Uterus (tissue), 4 donors: Measurements from ENCODE around the gene TSPAN9. TPM values are rescaled to one million over a fixed set of nuclear protein-coding genes. Genes with fewer than 3 reads are reported as not detected.

ENCODE experiments used
- DNase-seq, 2 donors: peaks; one replicate each; pipeline ENCODE4 v3.0.0-alpha.2; 2019 to 2020
- H3K27ac ChIP-seq, 2 donors: fragments of 200-600 bp; sonication (generic); 1 replicate in 1 of 2; 2 replicates in 1 of 2; pipeline ENCODE4 v1.5.1; 2016 to 2018
- H3K27me3 ChIP-seq, 2 donors: fragments of 200-600 bp; sonication (generic); one replicate each; pipeline ENCODE4 v1.5.1; 2018 to 2019; ENCODE audit warnings: control low read depth in 1 of 2
- H3K36me3 ChIP-seq, 2 donors: fragments of 200-600 bp; sonication (generic); one replicate each; pipeline ENCODE4 v1.5.1; 2019; ENCODE audit warnings: control low read depth in 1 of 2
- H3K4me1 ChIP-seq, 2 donors: fragments of 200-600 bp; sonication (generic); one replicate each; pipeline ENCODE4 v1.5.1; 2018 to 2019; ENCODE audit warnings: control low read depth in 1 of 2
- H3K4me3 ChIP-seq, 2 donors: fragments of 200-600 bp; sonication (generic); 1 replicate in 1 of 2; 2 replicates in 1 of 2; pipeline ENCODE4 v1.5.1; 2018 to 2019; ENCODE audit warnings: mild to moderate bottlenecking in 1 of 2
- H3K9me3 ChIP-seq, 2 donors: fragments of 200-600 bp; sonication (generic); one replicate each; pipeline ENCODE4 v1.5.1; 2019; ENCODE audit warnings: control low read depth in 1 of 2
- POLR2A ChIP-seq, 2 donors: fragments of 450-650 bp; IDR thresholded peaks; one replicate each; pipeline ENCODE4 v1.6.1; 2016; ENCODE audit warnings: antibody characterized with exemption in 2 of 2, mild to moderate bottlenecking in 1 of 2, moderate library complexity in 1 of 2
- intact Hi-C: fragments of 100-400 bp; cut with DNase I; formaldehyde crosslinking; loops from one replicate; pipeline ENCODE4 v1.15.1; 2023; ENCODE audit warnings: low total_unique reads
- total RNA-seq, 4 donors: library from RNA; depleted of rRNA in 3 of 4; stranded (reverse); fragments of >200 nt in 3 of 4; gene quantifications; one replicate each; pipeline versions ENCODE4 v1.1.0 to v1.2.4, GENCODE V29; 2014 to 2023
- TF ChIP-seq, protein P1 (sequence below), 4 experiments: fragments of 200-600 bp in 2 of 4; fragments of 450-650 bp in 2 of 4; sonication (generic) in 2 of 4; IDR thresholded peaks; one replicate each; pipeline ENCODE4 v1.5.1; 2016 to 2019; ENCODE audit warnings: antibody characterized with exemption in 4 of 4, mild to moderate bottlenecking in 2 of 4, moderate library complexity in 1 of 4
- donor health status: DM: yes; HTN: yes; CAD: no.

The TSPAN9 gene
- total RNA-seq, 4 donors from 2014 or later: 47.9 to 106 (median 65.1) TPM

DNA sequence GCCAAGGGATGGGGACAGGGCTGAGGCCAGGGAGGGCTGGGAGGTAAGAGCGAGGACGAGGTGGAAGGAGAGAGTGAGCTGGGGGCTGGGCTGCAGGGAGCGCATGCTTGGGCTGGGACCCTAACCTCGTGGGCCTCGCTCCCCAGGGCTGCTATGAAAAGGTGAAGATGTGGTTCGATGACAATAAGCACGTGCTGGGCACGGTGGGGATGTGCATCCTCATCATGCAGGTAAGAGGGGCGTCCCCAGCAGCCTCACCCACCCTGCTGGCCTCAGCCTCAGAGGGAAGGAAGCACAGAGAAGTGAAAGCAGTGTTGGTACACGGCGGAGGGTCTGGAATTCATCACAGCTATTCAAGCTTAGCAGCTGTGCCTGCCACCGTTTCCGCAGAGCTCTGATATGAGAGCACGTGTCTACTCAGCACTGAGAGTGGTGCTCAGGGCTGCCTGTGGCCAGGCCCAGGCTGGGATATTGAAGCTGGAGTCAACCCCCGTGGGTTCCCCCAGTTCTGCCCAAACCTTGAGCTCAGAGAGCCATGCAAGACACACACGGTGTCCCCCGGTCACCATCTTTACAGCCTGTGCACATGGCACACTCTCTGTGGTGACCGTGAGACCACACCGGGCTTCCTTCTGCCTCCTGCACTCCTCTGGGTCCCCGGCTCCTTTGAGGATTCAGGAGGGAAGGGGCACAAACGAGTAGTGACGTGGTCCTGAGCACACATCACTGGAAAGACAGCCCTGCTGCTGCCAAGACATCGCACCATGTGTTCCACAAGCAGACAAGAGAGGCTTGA is 204.6 kb downstream of the TSPAN9 start:
- Histone ChIP-seq H3K27ac (no peak overlapping the region), H3K9me3 (no peaks in the 10 kb centered on the region), H3K4me3 (no peak overlapping the region), H3K36me3 (no peaks in the 10 kb centered on the region), H3K4me1 (no peaks in the 10 kb centered on the region), H3K27me3 (no peaks in the 10 kb centered on the region)
- TF ChIP-seq, protein P1, sequence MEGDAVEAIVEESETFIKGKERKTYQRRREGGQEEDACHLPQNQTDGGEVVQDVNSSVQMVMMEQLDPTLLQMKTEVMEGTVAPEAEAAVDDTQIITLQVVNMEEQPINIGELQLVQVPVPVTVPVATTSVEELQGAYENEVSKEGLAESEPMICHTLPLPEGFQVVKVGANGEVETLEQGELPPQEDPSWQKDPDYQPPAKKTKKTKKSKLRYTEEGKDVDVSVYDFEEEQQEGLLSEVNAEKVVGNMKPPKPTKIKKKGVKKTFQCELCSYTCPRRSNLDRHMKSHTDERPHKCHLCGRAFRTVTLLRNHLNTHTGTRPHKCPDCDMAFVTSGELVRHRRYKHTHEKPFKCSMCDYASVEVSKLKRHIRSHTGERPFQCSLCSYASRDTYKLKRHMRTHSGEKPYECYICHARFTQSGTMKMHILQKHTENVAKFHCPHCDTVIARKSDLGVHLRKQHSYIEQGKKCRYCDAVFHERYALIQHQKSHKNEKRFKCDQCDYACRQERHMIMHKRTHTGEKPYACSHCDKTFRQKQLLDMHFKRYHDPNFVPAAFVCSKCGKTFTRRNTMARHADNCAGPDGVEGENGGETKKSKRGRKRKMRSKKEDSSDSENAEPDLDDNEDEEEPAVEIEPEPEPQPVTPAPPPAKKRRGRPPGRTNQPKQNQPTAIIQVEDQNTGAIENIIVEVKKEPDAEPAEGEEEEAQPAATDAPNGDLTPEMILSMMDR (IDR thresholded peaks at IDR 0.05): no peak
- no peak for TF ChIP-seq POLR2A (IDR thresholded peaks at IDR 0.05)
- intact Hi-C loops: no loop called here
- DNase-seq: no peak

GRCh38 chr12:3282384-3282670 is 205.1 kb downstream of the TSPAN9 start:
- TF ChIP-seq, protein P1 (IDR thresholded peaks at IDR 0.05): no peak
- TF ChIP-seq POLR2A (IDR thresholded peaks at IDR 0.05): no peak
- H3K36me3 ChIP-seq: no peaks in the 10 kb centered on the region
- H3K4me1 ChIP-seq: no peaks in the 10 kb centered on the region
- intact Hi-C loops: no loop called here
- no peaks in the 10 kb centered on the region for H3K9me3 ChIP-seq
- no peak overlapping the region for H3K27ac ChIP-seq
- DNase-seq: no peak
- no peak overlapping the region for H3K4me3 ChIP-seq
- H3K27me3 ChIP-seq: no peaks in the 10 kb centered on the region

GRCh38 chr12:3283137-3283680 is 206.0 kb downstream of the TSPAN9 start:
- no peak for TF ChIP-seq POLR2A (IDR thresholded peaks at IDR 0.05)
- TF ChIP-seq, protein P1 (IDR thresholded peaks at IDR 0.05): no peak
- no peak overlapping the region for H3K4me3 ChIP-seq
- no peak overlapping the region for H3K27ac ChIP-seq
- no peaks in the 10 kb centered on the region for H3K4me1 ChIP-seq
- no peaks in the 10 kb centered on the region for H3K36me3 ChIP-seq
- intact Hi-C loops: no loop called here
- H3K9me3 ChIP-seq: no peaks in the 10 kb centered on the region
- H3K27me3 ChIP-seq: no peaks in the 10 kb centered on the region
- DNase-seq: no peak

- no peak overlapping the region for H3K4me3 ChIP-seq
- TF ChIP-seq, protein P1 (IDR thresholded peaks at IDR 0.05): no peak
- no peak for TF ChIP-seq POLR2A (IDR thresholded peaks at IDR 0.05)
- H3K4me1 ChIP-seq: no peaks in the 10 kb centered on the region
- intact Hi-C loops: no loop called here
- no peaks in the 10 kb centered on the region for H3K36me3 ChIP-seq
- H3K27ac ChIP-seq: no peak overlapping the region
- DNase-seq: no peak
- no peaks in the 10 kb centered on the region for H3K27me3 ChIP-seq
- H3K9me3 ChIP-seq: no peaks in the 10 kb centered on the region
Measured at GRCh38 chr12:3284405-3284804, 207.2 kb downstream of the TSPAN9 start.

- no peak for TF ChIP-seq POLR2A (IDR thresholded peaks at IDR 0.05)
- TF ChIP-seq, protein P1 (IDR thresholded peaks at IDR 0.05): no peak
- no peak for DNase-seq
- no peak overlapping the region for H3K4me3 ChIP-seq
- no peak overlapping the region for H3K27ac ChIP-seq
- H3K27me3 ChIP-seq: no peaks in the 10 kb centered on the region
- no peaks in the 10 kb centered on the region for H3K9me3 ChIP-seq
- H3K36me3 ChIP-seq: no peaks in the 10 kb centered on the region
- no peaks in the 10 kb centered on the region for H3K4me1 ChIP-seq
- intact Hi-C loops: no loop called here
Measured at GRCh38 chr12:3285570-3285969, 208.4 kb downstream of the TSPAN9 start.
